Sigmoid colon (tissue), 7 donors: ENCODE data around the gene RPA1. TPM values are rescaled to one million over a fixed set of nuclear protein-coding genes. Genes with fewer than 3 reads are reported as not detected.
"Not testable (repeated sequence)": the region's sequence is repeated elsewhere in the genome, so short reads cannot be mapped to it uniquely, and the experiment has no call there.

Experiments
- DNase-seq: peaks from one replicate; pipeline ENCODE4 v3.0.0-alpha.2; 2019
- H3K27ac ChIP-seq, 4 donors: fragments of 200-600 bp; sonication (generic); one replicate each; pipeline ENCODE4 v1.5.1; 2016 to 2019; ENCODE audit warnings: mild to moderate bottlenecking in 1 of 4
- H3K27me3 ChIP-seq, 3 donors: fragments of 200-600 bp; sonication (generic); one replicate each; pipeline ENCODE4 v1.5.1; 2019; ENCODE audit warnings: mild to moderate bottlenecking in 1 of 3
- H3K36me3 ChIP-seq, 4 donors: fragments of 200-600 bp; sonication (generic); one replicate each; pipeline ENCODE4 v1.5.1; 2016 to 2019
- H3K4me1 ChIP-seq, 4 donors: fragments of 200-600 bp; sonication (generic); one replicate each; pipeline ENCODE4 v1.5.1; 2017 to 2019
- H3K4me3 ChIP-seq, 4 donors: fragments of 200-600 bp; sonication (generic); one replicate each; pipeline ENCODE4 v1.5.1; 2017 to 2019; ENCODE audit warnings: mild to moderate bottlenecking in 2 of 4, moderate library complexity in 1 of 4
- H3K9me3 ChIP-seq, 4 donors: fragments of 200-600 bp in 3 of 4; sonication (generic) in 3 of 4; one replicate each; pipeline versions ENCODE4 v1.5.1 to v1.6.1; 2013 to 2019
- EP300 ChIP-seq, 4 donors: sonication (generic); formaldehyde crosslinking; IDR thresholded peaks; one replicate each; pipeline ENCODE4 v1.6.1; 2017; ENCODE audit warnings: antibody characterized with exemption in 4 of 4
- POLR2A ChIP-seq, 2 donors: fragments of 450-650 bp; IDR thresholded peaks; one replicate each; pipeline ENCODE4 v1.6.1; 2016; ENCODE audit warnings: antibody characterized with exemption in 2 of 2, mild to moderate bottlenecking in 2 of 2, moderate library complexity in 2 of 2
- POLR2AphosphoS5 ChIP-seq, 4 donors: sonication (generic); formaldehyde crosslinking; IDR thresholded peaks; one replicate each; pipeline ENCODE4 v1.6.1; 2017; ENCODE audit warnings: antibody characterized with exemption in 4 of 4
- WGBS, 2 donors: extraction: QIAGEN DNeasy Blood & Tissue Kit; methylation state at CpG; one replicate each; pipeline ENCODE4 v1.1.7; 2013; 5-methylcytosine and 5-hydroxymethylcytosine counted together
- intact Hi-C: fragments of 100-400 bp; cut with DNase I; formaldehyde crosslinking; loops from one replicate; pipeline ENCODE4 v1.15.1; 2023
- polyA plus RNA-seq, 3 donors: library from polyadenylated mRNA; stranded (reverse); fragments of 200-250 nt; gene quantifications; one replicate each; pipeline ENCODE4 v1.2.3, GENCODE V29; 2013
- total RNA-seq, 4 donors: library from RNA; depleted of rRNA; stranded (reverse); fragments of >200 nt; gene quantifications; one replicate each; pipeline ENCODE4 v1.1.0, GENCODE V29; 2016
- TF ChIP-seq, protein P1 (sequence below), 4 experiments: fragments of 450-650 bp in 3 of 4; fragments of 200-600 bp in 1 of 4; IDR thresholded peaks; one replicate each; pipeline ENCODE4 v1.5.1; 2016 to 2019; ENCODE audit warnings: antibody characterized with exemption in 4 of 4, mild to moderate bottlenecking in 3 of 4, moderate library complexity in 2 of 4
- donor health status: healthy with polysubstance abuse.
- donor health status: Bipolar disorder and iron deficiency.
- donor health status: healthy.

RPA1 gene
- total and polyA plus RNA-seq, 7 donors, result 16.2 to 46.8 (median 30.6) TPM

DNA sequence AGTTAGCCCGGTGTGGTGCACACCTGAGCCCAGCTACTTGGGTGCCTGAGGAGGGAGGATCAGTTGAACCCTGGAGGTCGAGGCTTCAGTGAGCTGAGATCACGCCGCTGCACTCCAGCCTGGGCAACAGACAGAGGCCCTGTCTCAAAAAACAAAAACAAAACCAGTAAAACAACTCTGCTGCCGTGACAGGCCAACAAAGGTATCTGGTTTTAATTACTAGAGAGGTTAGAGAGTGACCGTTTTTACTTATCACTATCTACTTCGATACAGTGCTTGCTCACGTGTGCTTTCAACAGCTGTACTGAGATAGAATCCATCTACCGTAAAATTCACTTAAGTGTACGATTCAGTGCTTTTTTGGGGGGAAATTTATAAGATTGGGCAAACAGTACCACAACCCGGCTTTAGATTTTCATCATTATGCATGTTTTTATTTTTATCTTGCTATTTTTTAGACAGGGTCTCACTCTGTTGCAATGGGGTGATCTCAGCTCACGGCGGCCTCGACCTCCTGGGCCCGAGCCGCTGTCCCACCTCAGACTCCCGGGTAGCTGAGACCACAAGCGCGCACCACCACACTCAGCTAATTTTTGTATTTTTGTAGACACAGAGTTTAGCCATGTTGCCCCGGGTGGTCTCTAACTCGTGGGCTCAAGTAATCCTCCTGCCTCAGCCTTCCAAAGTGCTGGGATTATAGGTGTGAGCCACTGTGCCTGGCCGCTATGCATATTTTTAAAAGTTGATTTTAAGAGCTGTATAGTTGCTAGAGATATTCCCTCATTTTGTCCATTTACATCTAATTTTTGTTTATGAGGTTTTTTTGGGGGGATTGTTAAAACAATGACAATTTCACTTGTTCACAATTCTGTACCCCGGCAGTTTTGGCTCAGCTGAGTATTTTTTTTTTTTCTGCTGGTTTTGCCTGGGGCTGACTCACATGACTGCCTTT lies 37.0 kb upstream of the RPA1 start:
- no peak for TF ChIP-seq POLR2A (IDR thresholded peaks at IDR 0.05)
- no peak overlapping the region for H3K27ac ChIP-seq
- H3K27me3 ChIP-seq, result no peaks in the 10 kb centered on the region
- WGBS, 2 donors, result 91 to 92% methylated on average over 23 of the region's 23 CpGs
- intact Hi-C loops, result no loop called here
- H3K4me3 ChIP-seq, result no peak overlapping the region
- no peaks in the 10 kb centered on the region for H3K9me3 ChIP-seq
- DNase-seq, result no peak
- no peaks in the 10 kb centered on the region for H3K36me3 ChIP-seq
- peaks cover 0 to 28% (median 25%) of the 10 kb centered on the region in 4 donors for H3K4me1 ChIP-seq

DNA sequence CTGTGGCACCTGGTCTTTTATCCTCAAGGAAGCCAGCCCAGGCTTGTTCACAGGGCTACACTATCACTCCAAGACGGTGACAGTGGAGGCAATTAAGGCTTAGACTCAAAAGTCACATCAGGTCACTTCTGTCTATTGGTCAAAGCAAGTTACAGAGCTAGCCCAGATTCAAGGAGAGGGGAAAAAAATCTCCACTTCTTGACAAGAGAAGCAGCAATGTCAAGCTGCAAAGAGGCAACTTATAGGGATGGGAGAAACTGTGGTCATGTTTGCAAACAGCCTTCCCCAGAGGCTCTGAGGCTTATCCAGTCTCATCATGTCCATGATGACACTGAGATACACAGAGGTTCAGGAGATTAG lies 36.4 kb upstream of the RPA1 start:
- WGBS, 2 donors, result 55 to 85% methylated on average over 1 of the region's 1 CpG
- Histone ChIP-seq H3K36me3 (no peaks in the 10 kb centered on the region), H3K4me3 (no peak overlapping the region), H3K27ac (no peak overlapping the region), H3K4me1 (peaks cover 0 to 25% (median 21%) of the 10 kb centered on the region in 4 donors), H3K9me3 (no peaks in the 10 kb centered on the region), H3K27me3 (no peaks in the 10 kb centered on the region)
- intact Hi-C loops, result no loop called here
- no peak for TF ChIP-seq POLR2AphosphoS5 (IDR thresholded peaks at IDR 0.05)
- TF ChIP-seq, protein P1, sequence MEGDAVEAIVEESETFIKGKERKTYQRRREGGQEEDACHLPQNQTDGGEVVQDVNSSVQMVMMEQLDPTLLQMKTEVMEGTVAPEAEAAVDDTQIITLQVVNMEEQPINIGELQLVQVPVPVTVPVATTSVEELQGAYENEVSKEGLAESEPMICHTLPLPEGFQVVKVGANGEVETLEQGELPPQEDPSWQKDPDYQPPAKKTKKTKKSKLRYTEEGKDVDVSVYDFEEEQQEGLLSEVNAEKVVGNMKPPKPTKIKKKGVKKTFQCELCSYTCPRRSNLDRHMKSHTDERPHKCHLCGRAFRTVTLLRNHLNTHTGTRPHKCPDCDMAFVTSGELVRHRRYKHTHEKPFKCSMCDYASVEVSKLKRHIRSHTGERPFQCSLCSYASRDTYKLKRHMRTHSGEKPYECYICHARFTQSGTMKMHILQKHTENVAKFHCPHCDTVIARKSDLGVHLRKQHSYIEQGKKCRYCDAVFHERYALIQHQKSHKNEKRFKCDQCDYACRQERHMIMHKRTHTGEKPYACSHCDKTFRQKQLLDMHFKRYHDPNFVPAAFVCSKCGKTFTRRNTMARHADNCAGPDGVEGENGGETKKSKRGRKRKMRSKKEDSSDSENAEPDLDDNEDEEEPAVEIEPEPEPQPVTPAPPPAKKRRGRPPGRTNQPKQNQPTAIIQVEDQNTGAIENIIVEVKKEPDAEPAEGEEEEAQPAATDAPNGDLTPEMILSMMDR (IDR thresholded peaks at IDR 0.05), result no peak
- no peak for TF ChIP-seq POLR2A (IDR thresholded peaks at IDR 0.05)
- TF ChIP-seq EP300 (IDR thresholded peaks at IDR 0.05), result no peak
- peak; percentile 17 for DNase-seq

DNA sequence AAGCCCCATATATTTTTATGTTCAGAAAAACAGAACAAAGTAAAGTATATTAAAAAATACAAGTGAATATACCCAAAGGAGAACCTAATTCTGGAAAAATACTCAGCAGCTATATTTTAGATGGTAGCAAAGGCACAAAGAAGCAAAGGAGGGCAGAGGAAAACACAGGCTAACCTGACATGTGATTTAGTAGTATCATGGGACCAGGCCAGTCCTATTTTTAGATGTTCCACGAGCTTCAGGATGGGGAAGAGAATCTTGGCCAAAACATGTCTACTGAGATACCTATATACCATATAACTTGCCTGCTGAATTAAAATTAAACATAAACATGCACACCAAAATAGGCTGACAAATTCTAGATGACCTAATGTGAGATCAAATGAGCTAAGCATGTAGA lies 33.0 kb upstream of the RPA1 start:
- Histone ChIP-seq H3K36me3 (peaks cover 0 to 20% (median 4%) of the 10 kb centered on the region in 4 donors), H3K9me3 (no peaks in the 10 kb centered on the region), H3K4me3 (no peak overlapping the region), H3K27me3 (no peaks in the 10 kb centered on the region), H3K4me1 (peaks cover 0 to 25% (median 21%) of the 10 kb centered on the region in 4 donors), H3K27ac (peak overlapping the region; percentile 58 to 85 (median 75))
- TF ChIP-seq POLR2A (IDR thresholded peaks at IDR 0.05) (no peak), POLR2AphosphoS5 (IDR thresholded peaks at IDR 0.05) (peak; percentile 51 to 79 (median 55)), EP300 (IDR thresholded peaks at IDR 0.05) (peak in 3 of 4 donors; percentile 63 to 92 (median 65))
- TF ChIP-seq, protein P1 (IDR thresholded peaks at IDR 0.05), result no peak
- intact Hi-C loops, result no loop called here
- DNase-seq, result peak; percentile 71
- WGBS, 2 donors, result 38 to 51% methylated on average over 1 of the region's 1 CpG

DNA sequence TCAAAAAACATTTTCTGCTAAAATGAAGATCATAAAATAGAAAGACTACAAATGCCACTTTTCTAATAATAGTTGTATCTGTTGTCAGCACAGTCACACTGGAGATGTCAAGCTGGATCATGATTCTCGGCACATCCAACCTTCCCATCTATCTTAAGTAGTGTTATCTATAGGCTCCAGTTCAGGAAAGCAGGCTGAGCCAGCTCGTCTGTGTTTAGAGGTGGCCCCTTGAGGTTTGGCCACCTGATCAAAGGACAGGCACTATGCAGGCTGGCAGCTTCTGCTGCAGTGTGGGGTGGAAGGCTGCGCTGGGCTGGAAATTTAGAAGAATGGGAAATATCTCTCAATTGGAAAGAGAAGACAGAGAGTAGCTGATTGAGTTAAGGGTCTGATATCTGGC lies 32.5 kb upstream of the RPA1 start:
- Histone ChIP-seq H3K4me1 (peaks cover 0 to 25% (median 21%) of the 10 kb centered on the region in 4 donors), H3K9me3 (no peaks in the 10 kb centered on the region), H3K4me3 (no peak overlapping the region), H3K27ac (peak overlapping the region; percentile 58 to 85 (median 75)), H3K36me3 (peaks cover 0 to 25% (median 5%) of the 10 kb centered on the region in 4 donors), H3K27me3 (no peaks in the 10 kb centered on the region)
- DNase-seq, result peak; percentile 46
- intact Hi-C loops, result no loop called here
- TF ChIP-seq, protein P1 (IDR thresholded peaks at IDR 0.05), result no peak
- TF ChIP-seq EP300 (IDR thresholded peaks at IDR 0.05) (no peak), POLR2A (IDR thresholded peaks at IDR 0.05) (no peak), POLR2AphosphoS5 (IDR thresholded peaks at IDR 0.05) (no peak)
- 80 to 86% methylated on average over 3 of the region's 3 CpGs for WGBS, 2 donors

DNA sequence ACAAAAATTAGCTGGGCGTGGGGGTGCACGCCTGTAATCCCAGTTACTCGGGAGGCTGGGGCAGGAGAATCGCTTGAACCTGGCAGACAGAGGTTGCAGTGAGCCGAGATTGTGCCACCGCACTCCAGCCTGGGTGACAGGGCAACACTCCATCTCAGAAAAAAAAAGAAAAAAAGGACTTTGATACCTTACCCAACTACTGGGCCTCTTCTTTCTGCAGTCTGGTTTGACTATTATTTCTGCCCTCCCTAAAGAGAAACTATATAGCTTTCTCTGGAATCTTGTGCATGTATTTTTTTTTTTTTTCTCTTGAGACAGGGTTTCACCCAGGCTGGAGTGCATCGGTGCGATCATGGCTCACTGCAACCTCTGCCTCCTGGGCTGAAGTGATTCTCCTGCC lies 32.0 kb upstream of the RPA1 start:
- DNase-seq, result peak; percentile 11
- H3K36me3 ChIP-seq, result peaks cover 0 to 29% (median 5%) of the 10 kb centered on the region in 4 donors
- H3K27ac ChIP-seq, result peak overlapping the region; percentile 58 to 85 (median 75)
- H3K4me3 ChIP-seq, intact Hi-C loops, H3K9me3 ChIP-seq, H3K27me3 ChIP-seq: not testable (repeated sequence)
- H3K4me1 ChIP-seq, result peaks cover 0 to 25% (median 21%) of the 10 kb centered on the region in 4 donors
- WGBS, 2 donors, result 96% methylated on average over 8 of the region's 8 CpGs
